ENCODE measurements around the gene CTIF.

The CTIF gene

DNA sequence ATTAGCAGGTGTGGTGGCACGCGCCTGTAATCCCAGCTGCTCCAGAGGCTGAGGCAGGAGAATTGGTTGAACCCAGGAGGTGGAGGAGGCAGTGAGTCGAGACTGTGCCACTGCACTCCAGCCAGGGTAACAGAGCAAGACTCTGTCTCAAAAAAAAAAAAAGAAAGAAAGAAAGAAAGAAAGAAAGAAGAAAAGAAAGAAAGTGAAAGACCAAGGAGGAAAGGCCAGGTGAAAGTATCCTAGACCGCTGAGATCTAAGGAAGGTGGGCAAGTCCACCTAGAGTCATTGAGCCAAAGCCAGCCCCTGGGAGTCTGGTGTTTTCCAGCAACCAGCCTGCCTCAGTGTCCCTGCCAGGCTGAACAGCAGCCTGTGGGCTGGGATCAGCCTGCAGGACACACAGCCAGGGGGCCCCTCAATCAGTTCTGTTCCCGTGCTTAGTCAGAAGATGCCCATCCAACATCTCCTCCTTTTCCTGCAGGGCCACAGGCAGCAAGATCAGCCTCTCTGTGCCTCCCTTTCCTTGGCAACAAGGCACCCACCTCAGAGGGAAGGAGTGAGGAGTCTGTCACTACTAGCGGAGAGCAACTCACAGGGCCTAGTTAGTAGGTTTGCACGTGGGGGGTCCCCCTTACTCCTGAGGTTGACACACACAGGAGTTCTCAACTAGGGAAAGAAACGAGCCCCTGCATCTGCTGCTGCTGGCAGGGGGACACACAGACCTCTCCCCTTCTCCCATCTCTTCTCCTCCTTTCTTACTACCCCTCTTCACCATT, 347.9 kb downstream of the CTIF start:
- no peak for DNase-seq (ENCODE audit: low read depth in 2 of 2)

DNA sequence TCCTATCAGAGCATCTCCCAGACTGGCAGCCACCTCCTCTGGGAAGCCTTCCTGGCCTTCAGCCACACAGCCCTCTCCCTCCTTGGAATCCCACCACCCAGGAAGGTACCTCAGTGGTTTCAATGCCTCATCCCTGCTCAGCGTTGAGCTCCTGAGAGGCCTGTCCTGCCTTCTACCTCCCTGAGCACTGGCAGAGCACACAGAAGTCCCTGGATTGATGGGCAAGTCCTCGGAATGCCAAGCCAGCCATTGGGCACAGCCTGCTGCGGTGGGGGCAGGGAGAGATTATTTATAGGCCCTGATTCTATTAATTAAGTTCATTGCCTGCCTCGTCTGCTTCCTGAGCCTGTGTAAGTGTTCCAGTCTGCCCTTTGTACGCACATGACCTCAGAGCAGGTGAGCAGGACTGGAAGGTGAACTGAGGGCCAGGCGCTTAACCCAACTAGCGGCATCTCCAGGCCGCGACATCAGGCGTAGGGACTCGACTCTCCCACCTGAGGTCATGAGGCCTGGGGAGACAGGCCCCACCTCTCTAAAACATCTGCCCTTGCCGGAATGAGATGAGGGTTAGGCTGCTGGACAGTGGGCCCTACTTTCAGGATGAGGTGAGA, 348.6 kb downstream of the CTIF start:
- no peak for DNase-seq (ENCODE audit: low read depth in 2 of 2)

DNA sequence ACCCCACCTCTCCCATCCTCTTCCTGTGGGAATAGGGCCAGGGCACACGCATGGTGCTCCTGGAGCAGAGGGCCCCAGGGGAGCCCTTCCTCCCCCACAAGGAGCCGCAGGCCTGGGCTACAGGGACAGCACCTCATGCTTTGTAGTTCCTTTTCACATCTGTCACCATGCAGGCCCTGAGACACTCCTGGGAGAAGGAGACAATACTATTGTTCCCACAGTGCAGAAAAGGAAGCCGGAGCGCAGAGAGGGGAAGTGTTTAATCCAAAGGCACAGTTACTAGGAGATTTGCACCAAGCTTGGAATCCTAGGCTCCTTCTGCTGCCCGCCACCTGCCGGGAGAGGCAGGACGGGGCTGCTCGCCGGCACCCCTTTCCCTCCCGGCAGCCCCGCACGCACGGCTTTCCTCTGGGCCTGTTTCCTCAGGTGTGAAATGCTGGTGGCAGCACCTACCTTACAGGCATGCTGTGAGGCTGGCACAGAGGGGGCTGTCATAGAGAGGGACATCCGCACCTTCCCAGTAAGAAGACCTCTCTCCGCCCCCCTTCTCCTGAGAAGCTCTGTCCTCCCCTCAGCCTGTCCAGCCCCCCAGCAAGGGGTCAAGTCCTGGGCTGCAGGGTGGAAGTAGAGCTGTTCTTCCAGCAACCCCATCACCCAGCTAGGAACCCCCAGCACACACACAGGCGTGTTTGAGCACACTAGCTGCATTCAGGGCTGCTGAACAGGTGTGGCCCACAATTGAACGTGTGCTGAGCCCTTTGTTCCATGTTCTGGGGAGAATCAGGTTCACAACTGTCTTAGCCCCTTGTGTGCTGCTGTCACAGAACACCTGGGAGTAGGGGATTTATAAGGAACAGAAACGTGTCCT, 349.3 kb downstream of the CTIF start:
- DNase-seq (ENCODE audit: low read depth in 2 of 2): no peak

- no peak for DNase-seq (ENCODE audit: low read depth in 2 of 2)
Observed at GRCh38 chr18:48888773-48889080, 349.9 kb downstream of the CTIF start.

- no peak for DNase-seq (ENCODE audit: low read depth in 2 of 2)
Observed at GRCh38 chr18:48889115-48889941, 350.5 kb downstream of the CTIF start.

GRCh38 chr18:48889981-48890762, 351.3 kb downstream of the CTIF start:
- DNase-seq (ENCODE audit: low read depth in 2 of 2): no peak

- no peak for DNase-seq (ENCODE audit: low read depth in 2 of 2)
Observed at GRCh38 chr18:48891721-48892120, 352.9 kb downstream of the CTIF start.

DNA sequence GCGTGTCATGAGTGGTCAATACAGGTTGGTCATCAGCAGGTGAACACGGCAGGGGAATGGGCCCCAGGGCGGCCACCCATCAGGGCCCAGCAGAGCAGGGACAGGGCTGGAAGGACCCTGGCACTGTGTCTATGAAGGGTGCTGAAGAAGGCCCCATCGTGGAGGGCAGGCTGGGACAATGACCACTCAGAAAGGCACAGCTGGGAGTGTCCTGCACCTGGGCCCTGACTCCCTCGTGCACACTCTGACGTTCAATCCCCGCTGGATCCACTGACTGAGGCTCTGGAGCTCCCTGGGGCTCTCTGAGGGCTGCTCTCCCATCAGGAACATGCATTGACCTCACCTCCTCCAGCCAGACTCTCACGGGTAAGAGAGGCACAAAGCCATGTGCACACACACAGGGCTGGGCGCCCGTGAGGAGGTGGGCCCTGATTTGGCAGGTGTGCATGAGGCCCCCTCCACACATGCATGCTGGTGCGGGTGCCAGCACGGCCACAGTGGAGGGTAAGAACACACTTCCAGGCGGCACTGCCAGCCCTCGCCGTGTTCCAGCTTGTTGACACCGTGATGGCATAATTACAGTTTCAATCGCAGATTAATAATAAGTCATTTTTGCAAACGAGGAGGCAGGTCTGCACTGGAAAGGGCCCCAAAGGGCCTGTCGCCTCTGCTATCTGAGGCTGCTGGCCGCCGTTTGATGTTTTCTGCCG, 353.5 kb downstream of the CTIF start:
- DNase-seq (ENCODE audit: low read depth in 2 of 2): no peak

- no peak for DNase-seq (ENCODE audit: low read depth in 2 of 2)
Observed at GRCh38 chr18:48893061-48893607, 354.3 kb downstream of the CTIF start.

- no peak for DNase-seq (ENCODE audit: low read depth in 2 of 2)
Observed at GRCh38 chr18:48893608-48894600, 355.1 kb downstream of the CTIF start.

DNA sequence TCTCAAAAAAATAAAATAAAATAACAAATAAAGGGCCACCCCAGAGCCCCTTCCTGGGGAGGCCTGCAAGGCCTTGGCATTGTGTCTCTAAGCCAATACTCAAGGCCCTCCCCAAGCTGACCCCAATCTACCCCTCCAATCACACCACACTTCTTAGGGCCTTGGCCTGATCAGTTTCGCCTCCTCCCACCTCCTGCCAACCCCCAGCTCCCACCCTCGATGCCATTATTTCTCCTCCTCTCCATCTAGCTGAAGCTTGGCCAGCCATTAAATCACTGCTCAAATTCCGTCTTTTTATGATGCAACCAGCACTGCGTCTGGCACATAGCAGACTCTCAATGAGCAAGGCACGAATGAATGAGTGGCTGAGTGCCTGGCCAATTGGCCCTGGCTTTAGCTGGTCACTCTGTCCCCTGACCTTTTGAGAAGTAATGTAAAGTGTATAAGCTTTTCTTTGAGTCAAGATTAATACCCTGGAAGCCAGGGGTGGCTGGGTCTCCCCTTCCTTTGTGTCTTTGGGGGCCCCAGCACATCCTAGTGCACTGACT, 356.0 kb downstream of the CTIF start:
- DNase-seq (ENCODE audit: low read depth in 2 of 2): no peak

DNA sequence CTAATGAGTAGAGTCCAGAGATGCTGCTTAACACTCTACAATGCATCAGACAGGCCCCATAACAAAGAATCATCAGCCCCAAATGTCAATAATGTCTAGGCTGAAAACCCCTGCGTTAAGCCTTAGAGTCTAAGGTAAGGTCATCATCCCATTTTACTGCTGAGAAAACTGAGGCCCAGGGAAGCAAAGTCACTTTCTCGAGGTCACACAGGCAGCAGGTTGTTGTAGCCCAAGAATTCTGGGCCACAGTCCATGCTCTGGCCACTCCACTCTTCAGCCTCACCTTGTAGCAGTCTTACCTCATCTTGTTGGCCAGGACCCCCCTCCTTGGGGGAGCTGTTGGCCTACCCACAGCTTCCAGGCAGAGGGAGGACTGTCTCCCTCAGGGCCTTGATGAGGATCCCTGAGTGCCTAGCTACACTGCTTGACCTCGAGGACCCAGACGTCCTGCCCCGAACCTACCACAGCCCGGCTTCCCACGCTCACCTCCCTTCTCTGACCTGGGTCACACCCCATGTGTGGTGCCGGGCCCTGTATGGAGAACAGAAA, 357.6 kb downstream of the CTIF start:
- DNase-seq (ENCODE audit: low read depth in 2 of 2): no peak

DNA sequence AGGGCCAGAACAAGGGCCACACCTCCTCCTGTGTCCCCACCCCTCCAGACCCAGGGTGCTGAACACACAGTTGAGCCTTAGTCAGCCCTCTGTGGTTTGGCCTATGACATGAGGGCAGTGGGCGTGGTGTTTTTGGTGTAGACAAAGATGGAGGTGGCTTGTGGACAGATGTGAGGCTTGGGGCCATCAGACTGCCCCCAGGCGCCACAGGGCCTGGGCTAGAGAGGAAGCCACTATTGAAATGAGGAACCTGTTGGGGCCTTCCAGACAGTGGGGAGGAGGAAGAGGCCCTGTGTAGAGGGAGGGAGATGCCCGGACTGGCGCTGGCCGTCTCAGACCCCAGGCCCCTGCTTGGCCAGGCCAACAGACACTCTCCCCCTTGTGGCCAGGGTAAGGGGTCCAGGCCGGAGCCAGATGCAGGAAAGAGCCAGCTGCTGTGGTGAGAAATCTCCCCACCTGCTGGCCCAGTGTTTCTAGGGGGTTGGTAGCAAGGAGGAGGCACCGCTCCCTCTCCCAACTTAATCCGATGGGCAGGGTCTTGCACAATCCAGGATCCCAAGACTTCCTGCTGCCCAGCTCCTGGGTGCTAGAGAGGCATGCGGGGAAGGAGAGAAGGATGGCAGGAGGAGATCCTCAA, 358.2 kb downstream of the CTIF start:
- no peak for DNase-seq (ENCODE audit: low read depth in 2 of 2)

GRCh38 chr18:48897531-48897930, 358.7 kb downstream of the CTIF start:
- DNase-seq (ENCODE audit: low read depth in 2 of 2): no peak

GRCh38 chr18:48898521-48898920, 359.7 kb downstream of the CTIF start:
- DNase-seq (ENCODE audit: low read depth in 2 of 2): no peak

DNA sequence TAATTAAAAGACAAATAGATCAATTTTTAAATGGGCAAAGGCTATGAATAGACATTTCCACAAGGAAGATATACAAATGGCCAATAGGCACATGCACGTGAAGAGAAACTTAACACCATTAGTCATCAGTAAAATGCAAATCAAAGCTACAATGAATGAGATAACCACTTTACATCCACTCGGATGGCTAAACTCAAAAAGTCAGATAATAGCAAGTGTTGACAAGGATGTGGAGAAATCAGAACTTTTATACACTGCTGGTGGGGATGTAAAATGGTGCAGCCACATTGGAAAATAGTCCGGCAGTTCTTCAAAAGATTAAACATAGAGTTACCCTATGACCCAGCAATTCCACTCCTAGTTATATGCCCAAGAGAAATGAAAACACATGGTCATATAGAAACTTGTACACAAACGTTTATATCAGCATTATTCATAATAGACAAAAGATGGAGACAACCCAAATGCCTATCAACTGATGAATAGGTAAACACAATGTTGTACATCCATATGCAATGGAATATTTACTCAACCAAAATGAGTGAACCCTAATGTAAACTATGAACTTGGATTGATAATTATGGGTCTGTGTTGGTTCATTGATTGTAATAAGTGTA, 360.8 kb downstream of the CTIF start:
- no peak for DNase-seq (ENCODE audit: low read depth in 2 of 2)

GRCh38 chr18:48900469-48900868, 361.6 kb downstream of the CTIF start:
- no peak for DNase-seq (ENCODE audit: low read depth in 2 of 2)
